HL-60 (cell line): Measurements from ENCODE around the gene CSNK1G3.
"Not testable (repeated sequence)": the region's sequence is repeated elsewhere in the genome, so short reads cannot be mapped to it uniquely, and the experiment has no call there.

Experiments
- DNase-seq, 2 experiments: peaks; one replicate each; pipeline ENCODE4 v3.0.0-alpha.2; 2010 to 2020; ENCODE audit warnings: low read depth in 1 of 2, low spot score in 1 of 2
- H3K27ac ChIP-seq: fragments of 250-450 bp; sonication (Bioruptor Pico); replicated peaks from 2 replicates; pipeline ENCODE4 v1.5.1; 2020; ENCODE audit warnings: mild to moderate bottlenecking, moderate library complexity
- H3K27me3 ChIP-seq: fragments of 250-450 bp; sonication (Bioruptor Pico); 2 replicates; pipeline ENCODE4 v1.5.1; 2021; ENCODE audit warnings: mild to moderate bottlenecking, moderate library complexity; ENCODE audit not compliant: insufficient read depth, poor library complexity, severe bottlenecking
- H3K4me3 ChIP-seq: replicated peaks from 2 replicates; pipeline ENCODE4 v1.5.1; 2011; ENCODE audit warnings: mild to moderate bottlenecking, control low read depth, low read length; ENCODE audit not compliant: insufficient read depth
- GABPA ChIP-seq: IDR thresholded peaks from 2 replicates; pipeline ENCODE4 v1.6.1; 2012; ENCODE audit warnings: low read depth
- POLR2AphosphoS5 ChIP-seq: IDR thresholded peaks from 2 replicates; pipeline ENCODE4 v1.6.1; 2012; ENCODE audit warnings: low read depth
- REST ChIP-seq: IDR thresholded peaks from 2 replicates; pipeline ENCODE4 v1.6.1; 2012; ENCODE audit warnings: low read depth; ENCODE audit not compliant: insufficient replicate concordance
- SPI1 ChIP-seq: IDR thresholded peaks from 2 replicates; pipeline ENCODE4 v1.6.1; 2012; ENCODE audit warnings: low read depth, mild to moderate bottlenecking, borderline replicate concordance
- TF ChIP-seq, protein P1 (sequence below): IDR thresholded peaks from one replicate; pipeline ENCODE4 v1.5.1; 2011; ENCODE audit warnings: low read length, control low read depth, inconsistent platforms; ENCODE audit not compliant: insufficient read depth

Gene CSNK1G3

DNA sequence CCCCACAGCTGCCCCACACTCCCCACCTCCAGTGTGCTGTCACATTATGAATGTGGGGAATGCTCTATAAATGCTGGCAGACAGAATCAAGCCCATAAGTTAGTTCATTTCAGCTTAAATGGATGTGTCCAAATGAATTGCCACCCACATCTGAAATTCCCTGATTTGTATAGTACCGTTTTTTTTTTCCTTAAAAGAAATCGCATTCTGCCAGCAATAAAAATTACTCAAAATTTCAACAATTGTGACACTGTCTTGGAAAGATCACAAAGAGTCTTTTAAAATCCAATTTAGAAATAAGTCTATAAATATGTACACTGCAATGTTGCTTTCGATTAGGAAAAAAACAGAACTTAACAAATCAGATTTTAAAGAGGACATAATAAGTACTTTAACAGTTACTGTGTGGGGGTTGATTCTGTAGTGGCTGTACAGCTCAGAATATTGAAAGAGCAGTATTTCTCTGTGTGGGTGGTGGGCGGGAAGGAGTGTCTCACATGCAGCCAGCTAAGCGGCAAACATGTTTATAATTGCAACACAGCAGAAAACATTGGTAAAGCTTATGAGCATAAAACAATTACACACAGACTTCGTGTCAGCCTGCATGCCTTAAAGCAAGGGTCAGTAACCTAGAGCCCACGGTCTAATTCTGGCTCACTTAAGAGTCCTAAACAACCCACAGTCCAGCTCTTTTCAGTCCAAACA lies 24.9 kb upstream of the CSNK1G3 start:
- Histone ChIP-seq H3K27ac (no peak overlapping the region), H3K27me3 (no peaks in the 10 kb centered on the region), H3K4me3 (no peak overlapping the region)
- DNase-seq, result no peak
- no peak for TF ChIP-seq GABPA
- no peak for TF ChIP-seq REST
- TF ChIP-seq SPI1, result no peak
- no peak for TF ChIP-seq POLR2AphosphoS5
- TF ChIP-seq, protein P1, sequence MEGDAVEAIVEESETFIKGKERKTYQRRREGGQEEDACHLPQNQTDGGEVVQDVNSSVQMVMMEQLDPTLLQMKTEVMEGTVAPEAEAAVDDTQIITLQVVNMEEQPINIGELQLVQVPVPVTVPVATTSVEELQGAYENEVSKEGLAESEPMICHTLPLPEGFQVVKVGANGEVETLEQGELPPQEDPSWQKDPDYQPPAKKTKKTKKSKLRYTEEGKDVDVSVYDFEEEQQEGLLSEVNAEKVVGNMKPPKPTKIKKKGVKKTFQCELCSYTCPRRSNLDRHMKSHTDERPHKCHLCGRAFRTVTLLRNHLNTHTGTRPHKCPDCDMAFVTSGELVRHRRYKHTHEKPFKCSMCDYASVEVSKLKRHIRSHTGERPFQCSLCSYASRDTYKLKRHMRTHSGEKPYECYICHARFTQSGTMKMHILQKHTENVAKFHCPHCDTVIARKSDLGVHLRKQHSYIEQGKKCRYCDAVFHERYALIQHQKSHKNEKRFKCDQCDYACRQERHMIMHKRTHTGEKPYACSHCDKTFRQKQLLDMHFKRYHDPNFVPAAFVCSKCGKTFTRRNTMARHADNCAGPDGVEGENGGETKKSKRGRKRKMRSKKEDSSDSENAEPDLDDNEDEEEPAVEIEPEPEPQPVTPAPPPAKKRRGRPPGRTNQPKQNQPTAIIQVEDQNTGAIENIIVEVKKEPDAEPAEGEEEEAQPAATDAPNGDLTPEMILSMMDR, result no peak

DNA sequence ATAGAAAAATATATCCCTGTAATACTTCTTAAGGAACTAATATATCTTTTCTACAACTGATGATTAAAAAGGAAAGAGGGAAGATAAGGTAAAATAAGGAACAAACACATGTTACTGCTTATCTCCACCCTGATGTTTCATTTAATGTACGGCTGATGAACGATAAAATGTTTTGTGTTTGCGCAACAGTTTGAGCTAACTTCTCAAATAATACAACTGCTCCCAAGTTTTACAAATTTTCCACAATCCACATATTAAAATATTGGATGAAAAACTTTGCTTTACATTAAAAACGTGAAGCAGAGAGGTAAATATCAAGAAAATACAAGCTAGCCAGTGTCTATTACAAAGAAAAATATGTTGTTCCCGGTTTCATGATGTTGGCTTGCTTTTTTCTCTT lies 21.0 kb upstream of the CSNK1G3 start:
- H3K27ac ChIP-seq, result no peak overlapping the region
- no peaks in the 10 kb centered on the region for H3K27me3 ChIP-seq
- H3K4me3 ChIP-seq, result no peak overlapping the region
- TF ChIP-seq, protein P1, result no peak
- no peak for TF ChIP-seq POLR2AphosphoS5
- no peak for TF ChIP-seq GABPA
- TF ChIP-seq SPI1, result no peak
- no peak for TF ChIP-seq REST
- DNase-seq, result no peak

DNA sequence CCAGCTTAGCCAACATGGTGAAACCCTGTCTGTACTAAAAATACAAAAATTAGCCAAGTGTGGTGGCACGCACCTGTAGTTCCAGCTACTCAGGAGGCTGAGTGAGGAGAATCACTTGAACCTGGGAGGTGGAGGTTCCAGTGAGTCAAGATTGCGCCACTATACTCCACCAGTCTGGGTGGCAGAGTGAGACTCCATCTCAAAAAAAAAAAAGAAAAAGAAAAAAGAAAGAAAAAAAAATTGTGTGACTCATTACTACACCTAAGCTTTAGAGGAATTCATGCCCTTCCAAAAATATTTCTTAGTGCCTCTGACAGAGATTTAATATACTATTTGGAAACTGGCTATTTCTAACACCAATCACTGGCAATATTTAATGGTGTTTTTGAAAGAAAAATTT lies 16.8 kb upstream of the CSNK1G3 start:
- not testable (repeated sequence) for H3K27me3 ChIP-seq, DNase-seq, H3K27ac ChIP-seq, H3K4me3 ChIP-seq

GRCh38 chr5:123496892-123497291 lies 15.1 kb upstream of the CSNK1G3 start:
- TF ChIP-seq REST (no peak), POLR2AphosphoS5 (no peak), SPI1 (no peak)
- TF ChIP-seq, protein P1, result no peak
- DNase-seq, result no peak
- Histone ChIP-seq H3K27ac (no peak overlapping the region), H3K4me3 (no peak overlapping the region), H3K27me3 (no peaks in the 10 kb centered on the region)
